H9 (cell line): ENCODE measurements around the gene TRAP1. TPM values are rescaled to one million over a fixed set of nuclear protein-coding genes. Genes with fewer than 3 reads are reported as not detected.

ENCODE experiments used
- DNase-seq: peaks from one replicate; pipeline ENCODE4 v3.0.0-alpha.2; 2017
- H2AFZ ChIP-seq: one replicate; pipeline ENCODE4 v1.6.1; 2013; ENCODE audit warnings: mild to moderate bottlenecking, low read length, control low read depth, moderate library complexity
- H2AK5ac ChIP-seq: 2 replicates; pipeline ENCODE4 v1.6.1; 2013; ENCODE audit warnings: low read length, control low read depth, mixed read lengths; ENCODE audit not compliant: insufficient read length
- H2BK120ac ChIP-seq: one replicate; pipeline ENCODE4 v1.6.1; 2013; ENCODE audit warnings: low read depth, mild to moderate bottlenecking, low read length, control low read depth, inconsistent platforms; ENCODE audit not compliant: poor library complexity, severe bottlenecking
- H2BK12ac ChIP-seq: 2 replicates; pipeline ENCODE4 v1.6.1; 2013; ENCODE audit warnings: low read length, control low read depth, mixed read lengths, low read depth; ENCODE audit not compliant: insufficient read length
- H2BK15ac ChIP-seq: 2 replicates; pipeline ENCODE4 v1.6.1; 2013; ENCODE audit warnings: low read depth, low read length, control low read depth
- H2BK20ac ChIP-seq: one replicate; pipeline ENCODE4 v1.6.1; 2013; ENCODE audit warnings: low read depth, mild to moderate bottlenecking, low read length, control low read depth, inconsistent platforms; ENCODE audit not compliant: poor library complexity, severe bottlenecking
- H2BK5ac ChIP-seq: 2 replicates; pipeline ENCODE4 v1.6.1; 2013; ENCODE audit warnings: low read length, control low read depth, mixed read lengths; ENCODE audit not compliant: insufficient read length
- H3K14ac ChIP-seq: 2 replicates; pipeline ENCODE4 v1.6.1; 2013; ENCODE audit warnings: low read length, control low read depth; ENCODE audit not compliant: insufficient read depth
- H3K18ac ChIP-seq: 2 replicates; pipeline ENCODE4 v1.6.1; 2013; ENCODE audit warnings: low read depth, mild to moderate bottlenecking, mixed read lengths, low read length, control low read depth; ENCODE audit not compliant: insufficient read length
- H3K23ac ChIP-seq: 2 replicates; pipeline ENCODE4 v1.6.1; 2013; ENCODE audit warnings: low read length, control low read depth, mixed read lengths, low read depth; ENCODE audit not compliant: insufficient read length
- H3K23me2 ChIP-seq: 2 replicates; pipeline ENCODE4 v1.6.1; 2013; ENCODE audit warnings: low read depth, mild to moderate bottlenecking, mixed read lengths, low read length, control low read depth; ENCODE audit not compliant: insufficient read length, poor library complexity, severe bottlenecking
- H3K27ac ChIP-seq: 2 replicates; pipeline ENCODE4 v1.5.1; 2013; ENCODE audit warnings: low read length, control low read depth, mixed read lengths, low read depth; ENCODE audit not compliant: insufficient read length
- H3K27me3 ChIP-seq: 2 replicates; pipeline ENCODE4 v1.6.1; 2013; ENCODE audit warnings: low read length, control low read depth, inconsistent platforms; ENCODE audit not compliant: insufficient read depth
- H3K4ac ChIP-seq: 2 replicates; pipeline ENCODE4 v1.6.1; 2013; ENCODE audit warnings: low read depth, mild to moderate bottlenecking, control low read depth, inconsistent platforms, low read length, moderate library complexity
- H3K4me1 ChIP-seq: 2 replicates; pipeline ENCODE4 v1.6.1; 2013; ENCODE audit warnings: low read length, control low read depth, inconsistent platforms; ENCODE audit not compliant: insufficient read depth
- H3K4me2 ChIP-seq: 2 replicates; pipeline ENCODE4 v1.6.1; 2013; ENCODE audit warnings: low read length, control low read depth, mixed read lengths; ENCODE audit not compliant: insufficient read length, insufficient read depth
- H3K56ac ChIP-seq: 2 replicates; pipeline ENCODE4 v1.6.1; 2013; ENCODE audit warnings: low read depth, mild to moderate bottlenecking, mixed read lengths, low read length, control low read depth; ENCODE audit not compliant: insufficient read length
- H3K79me1 ChIP-seq: 2 replicates; pipeline ENCODE4 v1.6.1; 2013; ENCODE audit warnings: low read depth, mild to moderate bottlenecking, moderate library complexity, low read length, control low read depth, inconsistent platforms; ENCODE audit not compliant: insufficient read depth, poor library complexity, severe bottlenecking
- H3K79me2 ChIP-seq: 2 replicates; pipeline ENCODE4 v1.6.1; 2013; ENCODE audit warnings: low read length, control low read depth, inconsistent platforms; ENCODE audit not compliant: insufficient read depth
- H3K9ac ChIP-seq: 2 replicates; pipeline ENCODE4 v1.6.1; 2013; ENCODE audit warnings: low read length, control low read depth, mixed read lengths; ENCODE audit not compliant: insufficient read length; ENCODE audit errors: extremely low read depth
- H3K9me3 ChIP-seq: one replicate; pipeline ENCODE4 v1.6.1; 2013; ENCODE audit warnings: low read depth, low read length, inconsistent platforms; ENCODE audit not compliant: control insufficient read depth
- H3T11ph ChIP-seq: one replicate; pipeline ENCODE4 v1.6.1; 2013; ENCODE audit warnings: mild to moderate bottlenecking, low read length, control low read depth, inconsistent platforms
- H4K20me1 ChIP-seq: one replicate; pipeline ENCODE4 v1.6.1; 2013; ENCODE audit not compliant: control insufficient read depth, insufficient read length, insufficient read depth
- H4K5ac ChIP-seq: 2 replicates; pipeline ENCODE4 v1.6.1; 2013; ENCODE audit warnings: low read depth, mild to moderate bottlenecking, mixed read lengths, low read length, control low read depth; ENCODE audit not compliant: insufficient read length
- H4K8ac ChIP-seq: replicated peaks from 2 replicates; pipeline ENCODE4 v1.6.1; 2013; ENCODE audit warnings: low read length, control low read depth, mixed read lengths, low read depth; ENCODE audit not compliant: insufficient read length
- H4K91ac ChIP-seq: 2 replicates; pipeline ENCODE4 v1.6.1; 2013; ENCODE audit warnings: low read depth, mild to moderate bottlenecking, moderate library complexity, mixed read lengths, low read length, control low read depth; ENCODE audit not compliant: insufficient read length
- H3K27ac Mint-ChIP-seq, 3 experiments: 2 replicates in 2 of 3; 3 replicates in 1 of 3; pipeline ENCODE4 v1.8.0; 2020 to 2021; ENCODE audit warnings: mixed read lengths in 3 of 3, mild to moderate bottlenecking in 1 of 3, moderate library complexity in 1 of 3
- H3K27me3 Mint-ChIP-seq: 2 replicates; pipeline ENCODE4 v1.8.0; 2021; ENCODE audit warnings: low read depth, mild to moderate bottlenecking, moderate library complexity, mixed read lengths
- H3K36me3 Mint-ChIP-seq, 3 experiments: 2 replicates in 2 of 3; 3 replicates in 1 of 3; pipeline ENCODE4 v1.8.0; 2020 to 2021; ENCODE audit warnings: low read depth in 3 of 3, mixed read lengths in 3 of 3; ENCODE audit not compliant: insufficient read depth in 1 of 3
- H3K4me1 Mint-ChIP-seq, 2 experiments: 2 replicates each; pipeline ENCODE4 v1.8.0; 2020; ENCODE audit warnings: mixed read lengths in 2 of 2
- H3K4me3 Mint-ChIP-seq, 2 experiments: 2 replicates in 1 of 2; 3 replicates in 1 of 2; pipeline ENCODE4 v1.8.0; 2020 to 2021; ENCODE audit warnings: mild to moderate bottlenecking in 2 of 2, mixed read lengths in 2 of 2, moderate library complexity in 1 of 2
- H3K9me3 Mint-ChIP-seq, 2 experiments: 2 replicates in 1 of 2; 3 replicates in 1 of 2; pipeline ENCODE4 v1.8.0; 2020; ENCODE audit warnings: mild to moderate bottlenecking in 2 of 2, mixed read lengths in 2 of 2, moderate library complexity in 1 of 2
- WGBS: extraction: QIAGEN DNeasy Blood & Tissue Kit; methylation state at CpG from one replicate; pipeline ENCODE4 v1.1.7; 2013; ENCODE audit warnings: missing lambda C conversion rate, low lambda C conversion rate, mixed read lengths; ENCODE audit not compliant: insufficient read length; ENCODE audit errors: extremely low coverage; 5-methylcytosine and 5-hydroxymethylcytosine counted together
- total RNA-seq: library from RNA; stranded (reverse); gene quantifications from 2 replicates; pipeline ENCODE4 v1.2.1, GENCODE V29; 2021
- TF ChIP-seq, protein P1 (sequence below): fragments of 200-600 bp; sonication (generic); conservative IDR thresholded peaks from 3 replicates; pipeline ENCODE4 v1.8.0; 2021; ENCODE audit warnings: antibody characterized with exemption, mild to moderate bottlenecking

The TRAP1 gene
- total RNA-seq, 1 experiment from 2014 or later, result 211 TPM

DNA sequence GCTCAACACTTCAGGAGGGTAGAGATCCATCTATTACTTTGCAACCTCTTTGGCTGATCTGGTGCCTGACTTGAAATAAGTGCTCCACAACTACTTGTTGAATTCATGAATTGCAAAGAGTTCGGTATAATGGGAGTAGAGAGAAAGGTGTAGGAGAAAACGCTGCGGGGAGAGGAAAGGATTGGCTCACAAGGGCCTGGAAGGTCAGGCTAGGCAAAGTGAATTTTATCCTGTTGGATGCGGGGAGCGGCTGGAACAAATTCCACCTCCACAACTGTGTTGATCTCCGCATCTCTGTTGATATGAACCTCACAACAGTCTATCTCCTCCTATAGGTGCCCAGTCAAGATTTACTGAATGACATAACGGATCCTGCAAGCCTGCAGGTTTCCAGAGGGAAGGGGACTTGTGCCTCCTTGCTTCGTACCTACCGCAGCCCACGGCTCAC is 106.6 kb downstream of the TRAP1 start:
- no peaks in the 10 kb centered on the region for H4K20me1 ChIP-seq
- H3K9me3 Mint-ChIP-seq, result no peaks in the 10 kb centered on the region
- peak overlapping the region; percentile 40 for H3K9ac ChIP-seq
- no peak overlapping the region for H2BK15ac ChIP-seq
- H2BK120ac ChIP-seq, result no peak overlapping the region
- H4K8ac ChIP-seq, result no peak overlapping the region
- no peak overlapping the region for H2AFZ ChIP-seq
- no peak overlapping the region for H3K27ac ChIP-seq
- peaks cover 22 to 23% of the 10 kb centered on the region in 2 experiments for H3K4me1 Mint-ChIP-seq
- H3K18ac ChIP-seq, result no peak overlapping the region
- no CpG with 5 or more reads among the region's 10 CpGs for WGBS
- peaks cover 3 to 27% (median 25%) of the 10 kb centered on the region in 3 experiments for H3K36me3 Mint-ChIP-seq
- H3T11ph ChIP-seq, result no peak overlapping the region
- peaks cover 3% of the 10 kb centered on the region for H3K79me1 ChIP-seq
- H4K5ac ChIP-seq, result no peak overlapping the region
- no peaks in the 10 kb centered on the region for H3K4me1 ChIP-seq
- no peaks in the 10 kb centered on the region for H3K9me3 ChIP-seq
- no peak overlapping the region for H3K56ac ChIP-seq
- no peak overlapping the region for H3K23ac ChIP-seq
- no peaks in the 10 kb centered on the region for H3K27me3 ChIP-seq
- H2BK5ac ChIP-seq, result no peak overlapping the region
- H3K27ac Mint-ChIP-seq, result peak overlapping the region in 1 of 3 experiments; percentile 48; a peak in 1 of 7 replicates
- no peaks in the 10 kb centered on the region for H3K27me3 Mint-ChIP-seq
- TF ChIP-seq, protein P1, sequence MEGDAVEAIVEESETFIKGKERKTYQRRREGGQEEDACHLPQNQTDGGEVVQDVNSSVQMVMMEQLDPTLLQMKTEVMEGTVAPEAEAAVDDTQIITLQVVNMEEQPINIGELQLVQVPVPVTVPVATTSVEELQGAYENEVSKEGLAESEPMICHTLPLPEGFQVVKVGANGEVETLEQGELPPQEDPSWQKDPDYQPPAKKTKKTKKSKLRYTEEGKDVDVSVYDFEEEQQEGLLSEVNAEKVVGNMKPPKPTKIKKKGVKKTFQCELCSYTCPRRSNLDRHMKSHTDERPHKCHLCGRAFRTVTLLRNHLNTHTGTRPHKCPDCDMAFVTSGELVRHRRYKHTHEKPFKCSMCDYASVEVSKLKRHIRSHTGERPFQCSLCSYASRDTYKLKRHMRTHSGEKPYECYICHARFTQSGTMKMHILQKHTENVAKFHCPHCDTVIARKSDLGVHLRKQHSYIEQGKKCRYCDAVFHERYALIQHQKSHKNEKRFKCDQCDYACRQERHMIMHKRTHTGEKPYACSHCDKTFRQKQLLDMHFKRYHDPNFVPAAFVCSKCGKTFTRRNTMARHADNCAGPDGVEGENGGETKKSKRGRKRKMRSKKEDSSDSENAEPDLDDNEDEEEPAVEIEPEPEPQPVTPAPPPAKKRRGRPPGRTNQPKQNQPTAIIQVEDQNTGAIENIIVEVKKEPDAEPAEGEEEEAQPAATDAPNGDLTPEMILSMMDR, result no peak
- H3K14ac ChIP-seq, result no peak overlapping the region
- no peak overlapping the region for H4K91ac ChIP-seq
- peak overlapping the region; percentile 87 for H3K4me2 ChIP-seq
- no peak overlapping the region for H2BK12ac ChIP-seq
- H3K79me2 ChIP-seq, result peaks cover 7% of the 10 kb centered on the region
- no peak overlapping the region for H3K4ac ChIP-seq
- no peak overlapping the region for H2AK5ac ChIP-seq
- peak overlapping the region; percentile 100 for H3K4me3 Mint-ChIP-seq
- peaks cover 4% of the 10 kb centered on the region for H3K23me2 ChIP-seq
- H2BK20ac ChIP-seq, result no peak overlapping the region
- DNase-seq, result no peak
